Mesothelial cell of epicardium (in vitro differentiated cells): ENCODE measurements around the gene RACK1. TPM values are rescaled to one million over a fixed set of nuclear protein-coding genes. Genes with fewer than 3 reads are reported as not detected.
"Not testable (repeated sequence)": the region's sequence is repeated elsewhere in the genome, so short reads cannot be mapped to it uniquely, and the experiment has no call there.

Source experiments
- DNase-seq, 2 experiments: peaks; one replicate each; pipeline ENCODE4 v3.0.0; 2021; ENCODE audit warnings: low spot score in 2 of 2; ENCODE audit not compliant: unreplicated experiment in 2 of 2
- H3K27ac Mint-ChIP-seq: 2 replicates; pipeline ENCODE4 v1.8.0; 2021; ENCODE audit warnings: mixed read lengths
- H3K27me3 Mint-ChIP-seq: 2 replicates; pipeline ENCODE4 v1.8.0; 2021; ENCODE audit warnings: low read depth, mixed read lengths
- H3K36me3 Mint-ChIP-seq: 2 replicates; pipeline ENCODE4 v1.8.0; 2021; ENCODE audit warnings: mixed read lengths
- H3K4me1 Mint-ChIP-seq: 2 replicates; pipeline ENCODE4 v1.8.0; 2021; ENCODE audit warnings: mixed read lengths
- H3K4me3 Mint-ChIP-seq: 2 replicates; pipeline ENCODE4 v1.8.0; 2021; ENCODE audit warnings: mild to moderate bottlenecking, moderate library complexity, mixed read lengths
- H3K9me3 Mint-ChIP-seq: 2 replicates; pipeline ENCODE4 v1.8.0; 2021; ENCODE audit warnings: mixed read lengths
- total RNA-seq: library from RNA; stranded (reverse); gene quantifications from 3 replicates; pipeline ENCODE4 v1.2.1, GENCODE V29; 2021
- TF ChIP-seq, protein P1 (sequence below): fragments of 200-600 bp; sonication (generic); IDR thresholded peaks from one replicate; pipeline ENCODE4 v1.5.0; 2021; ENCODE audit warnings: antibody characterized with exemption; ENCODE audit not compliant: unreplicated experiment

The RACK1 gene
- total RNA-seq, 1 donor from 2014 or later = 2,008 TPM

DNA sequence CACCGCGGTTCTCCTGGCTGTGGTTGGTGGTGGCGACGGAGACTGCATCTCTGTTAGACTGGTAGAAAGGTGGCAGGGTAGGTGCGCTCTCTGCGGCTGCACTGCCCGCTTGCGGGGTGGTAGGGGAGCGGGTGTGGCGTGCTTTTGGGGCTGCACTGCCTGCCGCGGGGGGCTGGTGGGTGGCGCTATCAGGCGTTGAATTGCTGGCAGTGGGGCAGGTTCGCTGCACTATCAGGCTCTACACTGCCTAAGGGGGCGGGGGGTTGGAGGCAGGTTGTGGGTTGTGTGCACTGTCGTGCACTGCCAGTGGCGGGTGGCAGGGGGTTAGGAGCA is 38.2 kb upstream of the RACK1 start:
- Mint-ChIP-seq H3K27ac (no peak overlapping the region), H3K4me1 (peaks cover 7% of the 10 kb centered on the region), H3K36me3 (no peaks in the 10 kb centered on the region), H3K27me3 (no peaks in the 10 kb centered on the region), H3K9me3 (no peaks in the 10 kb centered on the region), H3K4me3 (no peak overlapping the region)
- TF ChIP-seq, protein P1, sequence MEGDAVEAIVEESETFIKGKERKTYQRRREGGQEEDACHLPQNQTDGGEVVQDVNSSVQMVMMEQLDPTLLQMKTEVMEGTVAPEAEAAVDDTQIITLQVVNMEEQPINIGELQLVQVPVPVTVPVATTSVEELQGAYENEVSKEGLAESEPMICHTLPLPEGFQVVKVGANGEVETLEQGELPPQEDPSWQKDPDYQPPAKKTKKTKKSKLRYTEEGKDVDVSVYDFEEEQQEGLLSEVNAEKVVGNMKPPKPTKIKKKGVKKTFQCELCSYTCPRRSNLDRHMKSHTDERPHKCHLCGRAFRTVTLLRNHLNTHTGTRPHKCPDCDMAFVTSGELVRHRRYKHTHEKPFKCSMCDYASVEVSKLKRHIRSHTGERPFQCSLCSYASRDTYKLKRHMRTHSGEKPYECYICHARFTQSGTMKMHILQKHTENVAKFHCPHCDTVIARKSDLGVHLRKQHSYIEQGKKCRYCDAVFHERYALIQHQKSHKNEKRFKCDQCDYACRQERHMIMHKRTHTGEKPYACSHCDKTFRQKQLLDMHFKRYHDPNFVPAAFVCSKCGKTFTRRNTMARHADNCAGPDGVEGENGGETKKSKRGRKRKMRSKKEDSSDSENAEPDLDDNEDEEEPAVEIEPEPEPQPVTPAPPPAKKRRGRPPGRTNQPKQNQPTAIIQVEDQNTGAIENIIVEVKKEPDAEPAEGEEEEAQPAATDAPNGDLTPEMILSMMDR = no peak
- DNase-seq = no peak

- H3K9me3 Mint-ChIP-seq = no peaks in the 10 kb centered on the region
- H3K4me3 Mint-ChIP-seq = no peak overlapping the region
- no peak overlapping the region for H3K27ac Mint-ChIP-seq
- H3K36me3 Mint-ChIP-seq = no peaks in the 10 kb centered on the region
- H3K27me3 Mint-ChIP-seq = no peaks in the 10 kb centered on the region
- H3K4me1 Mint-ChIP-seq = peaks cover 7% of the 10 kb centered on the region
- TF ChIP-seq, protein P1 = no peak
- peak; percentile 61 to 78 for DNase-seq
Observed at GRCh38 chr5:181281077-181281983, 37.6 kb upstream of the RACK1 start.

DNA sequence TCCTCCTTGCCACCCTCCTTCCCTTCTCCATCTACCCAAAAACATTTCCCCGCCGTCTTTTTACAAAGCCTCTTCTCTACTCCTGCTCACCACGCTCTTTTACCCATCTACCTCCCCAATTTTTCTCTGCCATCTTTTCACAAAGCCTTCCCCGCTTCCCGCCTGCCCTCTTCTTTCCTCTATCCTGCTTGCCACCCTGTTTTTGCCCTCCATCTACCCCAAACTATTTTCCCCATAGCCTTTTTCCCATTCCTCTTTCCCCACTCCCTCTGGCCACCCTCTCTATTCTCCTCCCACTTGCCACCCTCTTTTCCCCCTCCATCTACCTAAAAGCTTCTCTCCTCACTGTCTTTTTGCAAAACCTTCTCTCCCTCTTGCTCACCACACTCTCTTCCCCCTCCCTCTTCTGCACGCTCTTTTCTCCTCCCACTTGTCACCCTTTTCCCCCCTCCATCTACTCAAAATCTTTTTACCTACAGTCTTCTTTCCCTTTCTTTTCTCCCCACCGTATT is 36.6 kb upstream of the RACK1 start:
- Mint-ChIP-seq H3K36me3 (no peaks in the 10 kb centered on the region), H3K9me3 (no peaks in the 10 kb centered on the region), H3K4me3 (no peak overlapping the region), H3K27me3 (no peaks in the 10 kb centered on the region), H3K27ac (no peak overlapping the region), H3K4me1 (peaks cover 7% of the 10 kb centered on the region)
- TF ChIP-seq, protein P1 = no peak
- DNase-seq = no peak

GRCh38 chr5:181273433-181273744 is 29.7 kb upstream of the RACK1 start:
- H3K4me1 Mint-ChIP-seq, H3K9me3 Mint-ChIP-seq, H3K36me3 Mint-ChIP-seq, H3K27me3 Mint-ChIP-seq: not testable (repeated sequence)
- peak overlapping the region; percentile 86 for H3K27ac Mint-ChIP-seq
- peak overlapping the region; percentile 66 for H3K4me3 Mint-ChIP-seq
- DNase-seq = peak; percentile 54 to 61

DNA sequence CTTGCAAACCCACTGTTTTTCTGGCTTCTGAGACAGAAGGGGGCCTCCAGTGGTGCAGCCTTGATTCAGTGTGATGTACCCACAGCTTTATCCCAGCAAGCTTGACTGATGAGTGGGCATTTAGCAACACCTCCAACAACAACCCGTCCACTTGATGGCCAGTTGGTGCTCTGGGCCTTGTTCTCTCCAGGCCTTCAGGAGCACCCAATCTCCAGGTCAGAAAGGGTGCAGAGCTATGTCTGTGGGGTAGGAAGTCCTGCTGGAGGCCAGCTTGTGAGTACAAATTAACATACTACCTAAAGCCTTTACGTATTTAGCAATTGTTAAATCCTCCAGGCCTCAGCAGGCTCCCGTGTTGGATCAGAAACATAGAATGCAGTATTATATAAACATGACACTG is 27.4 kb upstream of the RACK1 start:
- TF ChIP-seq, protein P1 = no peak
- Mint-ChIP-seq H3K27me3 (no peaks in the 10 kb centered on the region), H3K9me3 (no peaks in the 10 kb centered on the region), H3K27ac (no peak overlapping the region), H3K36me3 (no peaks in the 10 kb centered on the region), H3K4me1 (peaks cover 19% of the 10 kb centered on the region), H3K4me3 (no peak overlapping the region)
- no peak for DNase-seq

DNA sequence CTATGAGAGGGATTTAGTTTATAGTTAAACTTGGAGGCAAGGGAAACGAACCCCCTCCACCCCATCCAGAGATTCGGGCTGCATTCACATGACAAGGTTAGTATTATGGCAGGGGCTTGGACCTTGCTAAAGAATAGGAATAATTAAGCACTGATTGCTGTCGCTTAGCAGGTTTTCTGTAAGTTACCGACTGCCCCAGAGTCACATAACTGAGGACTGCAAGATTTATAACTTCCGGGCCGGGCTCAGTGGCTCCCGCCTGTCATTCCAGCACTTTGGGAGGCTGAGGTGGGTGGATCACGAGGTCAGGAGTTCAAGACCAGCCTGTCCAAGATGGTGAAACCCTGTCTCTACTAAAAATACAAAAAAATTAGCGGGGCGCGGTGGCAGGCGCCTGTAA is 24.2 kb upstream of the RACK1 start:
- not testable (repeated sequence) for DNase-seq, H3K27me3 Mint-ChIP-seq, H3K4me3 Mint-ChIP-seq, H3K9me3 Mint-ChIP-seq
- H3K27ac Mint-ChIP-seq = peak overlapping the region; percentile 16
- H3K36me3 Mint-ChIP-seq = peaks cover 11% of the 10 kb centered on the region
- H3K4me1 Mint-ChIP-seq = peaks cover 18% of the 10 kb centered on the region

- not testable (repeated sequence) for H3K4me3 Mint-ChIP-seq
Observed at GRCh38 chr5:181267291-181267904, 23.7 kb upstream of the RACK1 start.

More at GRCh38 chr5:181267291-181267904, 23.7 kb upstream of the RACK1 start:
- Mint-ChIP-seq H3K36me3 (peaks cover 11% of the 10 kb centered on the region), H3K4me1 (peaks cover 18% of the 10 kb centered on the region), H3K27ac (peak overlapping the region; percentile 16)
- H3K9me3 Mint-ChIP-seq, DNase-seq, H3K27me3 Mint-ChIP-seq: not testable (repeated sequence)
